ENCODE results near the gene ARHGAP15. TPM values are rescaled to one million over a fixed set of nuclear protein-coding genes. Genes with fewer than 3 reads are reported as not detected.
A peak's percentile ranks its signal among the peaks of the same experiment; 100 is the strongest.

Gene ARHGAP15
- total and polyA plus RNA-seq, 2 experiments from 2014 or later: 0.26 TPM; not detected in 1

GRCh38 chr2:143223556-143223955 lies 94.3 kb downstream of the ARHGAP15 start:
- Mint-ChIP-seq H3K27ac (no peak overlapping the region; the same call in 1 of the 2 replicates), H3K4me1 (no peaks in the 10 kb centered on the region), H3K27me3 (ENCODE audit: insufficient read depth, low read depth, poor library complexity) (no peaks in the 10 kb centered on the region), H3K36me3 (ENCODE audit: low read depth) (no peaks in the 10 kb centered on the region), H3K4me3 (no peak overlapping the region), H3K9me3 (no peaks in the 10 kb centered on the region)
- H3F3A ChIP-seq (replicated peaks; ENCODE audit: low read depth): no peaks in the 10 kb centered on the region
- H3K27ac ChIP-seq (ENCODE audit: low read depth): no peak overlapping the region
- H3K27me3 ChIP-seq (ENCODE audit: insufficient read depth): no peaks in the 10 kb centered on the region
- no peak overlapping the region for H3K4me2 ChIP-seq
- H3K79me2 ChIP-seq (replicated peaks; ENCODE audit: insufficient read depth): no peaks in the 10 kb centered on the region
- DNase-seq (ENCODE audit: low spot score) (peak; percentile 9), ATAC-seq (peak; percentile 41; the same call in 2 of the 3 replicates)
- no peaks in the 10 kb centered on the region for H3K9me2 ChIP-seq (ENCODE audit: insufficient read depth)
- no peak overlapping the region for H3K4me3 ChIP-seq
- H2AFZ ChIP-seq: peak overlapping the region; percentile 8; the same call in 1 of the 2 replicates
- H4K20me1 ChIP-seq (replicated peaks; ENCODE audit: insufficient read depth): no peaks in the 10 kb centered on the region
- no peaks in the 10 kb centered on the region for H3K4me1 ChIP-seq (ENCODE audit: insufficient read depth)
- H3K36me3 ChIP-seq (ENCODE audit: insufficient read depth): no peaks in the 10 kb centered on the region
- TF ChIP-seq NANOG (IDR thresholded peaks at IDR 0.05; ENCODE audit: borderline replicate concordance): no peak
- TF ChIP-seq EZH2phosphoT487 (IDR thresholded peaks at IDR 0.05; ENCODE audit: unreplicated experiment): no peak
- TF ChIP-seq ETS1 (IDR thresholded peaks at IDR 0.05): no peak

- ATAC-seq (no peak), DNase-seq (ENCODE audit: low spot score) (no peak)
- H3F3A ChIP-seq (replicated peaks; ENCODE audit: low read depth): no peaks in the 10 kb centered on the region
- Mint-ChIP-seq H3K4me1 (peaks cover 16% of the 10 kb centered on the region), H3K36me3 (ENCODE audit: low read depth) (no peaks in the 10 kb centered on the region), H3K27ac (no peak overlapping the region), H3K9me3 (no peaks in the 10 kb centered on the region; the same call in 2 of the 3 replicates), H3K4me3 (no peak overlapping the region), H3K27me3 (ENCODE audit: insufficient read depth, low read depth, poor library complexity) (no peaks in the 10 kb centered on the region)
- no peak overlapping the region for H3K4me2 ChIP-seq
- H3K4me3 ChIP-seq: no peak overlapping the region
- no peak overlapping the region for H3K27ac ChIP-seq (ENCODE audit: low read depth)
- peaks cover 15% of the 10 kb centered on the region; the same call in 1 of the 2 replicates for H3K4me1 ChIP-seq (ENCODE audit: insufficient read depth)
- H4K20me1 ChIP-seq (replicated peaks; ENCODE audit: insufficient read depth): no peaks in the 10 kb centered on the region
- TF ChIP-seq CTCF (conservative IDR thresholded peaks at IDR 0.05; ENCODE audit: low read depth in 2 of 2): no peak
- no peak for TF ChIP-seq JUNB (IDR thresholded peaks at IDR 0.05; ENCODE audit: unreplicated experiment)
- TF ChIP-seq POLR2AphosphoS5 (IDR thresholded peaks at IDR 0.05; ENCODE audit: low read depth): no peak
- no peak for TF ChIP-seq ZNF114 (CRISPR knock-in tag; IDR thresholded peaks at IDR 0.05)
- TF ChIP-seq REST (IDR thresholded peaks at IDR 0.05; ENCODE audit: unreplicated experiment): no peak
- no peak for TF ChIP-seq STAT1 (IDR thresholded peaks at IDR 0.05; ENCODE audit: unreplicated experiment)
- no peak for TF ChIP-seq ZNF331 (CRISPR knock-in tag; IDR thresholded peaks at IDR 0.05; ENCODE audit: low read depth)
- TF ChIP-seq NANOG (IDR thresholded peaks at IDR 0.05; ENCODE audit: borderline replicate concordance): no peak
- no peaks in the 10 kb centered on the region for H3K9me2 ChIP-seq (ENCODE audit: insufficient read depth)
- no peaks in the 10 kb centered on the region for H3K27me3 ChIP-seq (ENCODE audit: insufficient read depth)
- no peaks in the 10 kb centered on the region for H3K36me3 ChIP-seq (ENCODE audit: insufficient read depth)
- no peaks in the 10 kb centered on the region for H3K79me2 ChIP-seq (replicated peaks; ENCODE audit: insufficient read depth)
- H2AFZ ChIP-seq: no peak overlapping the region
These were observed 96.7 kb downstream of the ARHGAP15 start for GRCh38 chr2:143225931-143226330.

Data from GM23338 (cell line).